HUDEP-2 (cell line): ENCODE data around the gene MICU1.
"Not testable (repeated sequence)": the region's sequence is repeated elsewhere in the genome, so short reads cannot be mapped to it uniquely, and the experiment has no call there.

Experiments used
- DNase-seq, 76 experiments: peaks; one replicate each; lab custom pipeline; 2025; ENCODE audit not compliant: unreplicated experiment in 76 of 76; lab: John Stamatoyannopoulos, UW

MICU1 gene

GRCh38 chr10:72461085-72461484 lies 164.8 kb downstream of the MICU1 start:
- DNase-seq = no peak

GRCh38 chr10:72460284-72460876 lies 165.5 kb downstream of the MICU1 start:
- DNase-seq = no peak

GRCh38 chr10:72459301-72459700 lies 166.6 kb downstream of the MICU1 start:
- DNase-seq = peak in 2 of 76 experiments; percentile 1 to 6

- DNase-seq = peak in 2 of 76 experiments; percentile 1 to 17
Observed at GRCh38 chr10:72455889-72456595, 169.8 kb downstream of the MICU1 start.

- DNase-seq = no peak
Observed at GRCh38 chr10:72449941-72450441, 175.9 kb downstream of the MICU1 start.

GRCh38 chr10:72445851-72446250 lies 180.0 kb downstream of the MICU1 start:
- DNase-seq = no peak

- not testable (repeated sequence) for DNase-seq
Observed at GRCh38 chr10:72442969-72443368, 182.9 kb downstream of the MICU1 start.

- DNase-seq = no peak
Observed at GRCh38 chr10:72435570-72435969, 190.3 kb downstream of the MICU1 start.

- not testable (repeated sequence) for DNase-seq
Observed at GRCh38 chr10:72430936-72431335, 194.9 kb downstream of the MICU1 start.

GRCh38 chr10:72429931-72430330 lies 195.9 kb downstream of the MICU1 start:
- DNase-seq = no peak

- DNase-seq = no peak
Observed at GRCh38 chr10:72426986-72427385, 198.9 kb downstream of the MICU1 start.

GRCh38 chr10:72425133-72425532 lies 200.7 kb downstream of the MICU1 start:
- no peak for DNase-seq

GRCh38 chr10:72424561-72424960 lies 201.3 kb downstream of the MICU1 start:
- DNase-seq = no peak

- no peak for DNase-seq
Observed at GRCh38 chr10:72423426-72423825, 202.5 kb downstream of the MICU1 start.

GRCh38 chr10:72421885-72422540 lies 203.9 kb downstream of the MICU1 start:
- DNase-seq = no peak

- DNase-seq = no peak
Observed at GRCh38 chr10:72419241-72419640, 206.6 kb downstream of the MICU1 start.

GRCh38 chr10:72418679-72419078 lies 207.2 kb downstream of the MICU1 start:
- DNase-seq = no peak

GRCh38 chr10:72417971-72418370 lies 207.9 kb downstream of the MICU1 start:
- DNase-seq = no peak

GRCh38 chr10:72416661-72417060 lies 209.2 kb downstream of the MICU1 start:
- DNase-seq = no peak

GRCh38 chr10:72414642-72415041 lies 211.2 kb downstream of the MICU1 start:
- DNase-seq = no peak

- DNase-seq = no peak
Observed at GRCh38 chr10:72409167-72409566, 216.7 kb downstream of the MICU1 start.
